Neural cell (in vitro differentiated cells): ENCODE results near the gene IGSF9B. TPM values are rescaled to one million over a fixed set of nuclear protein-coding genes. Genes with fewer than 3 reads are reported as not detected.

ENCODE experiments used
- H2AFZ ChIP-seq: fragments of 200-600, 300-800 bp; sonication (generic), shearing (Covaris generic); 2 replicates; pipeline ENCODE4 v1.6.0; 2014; ENCODE audit warnings: low read depth, mild to moderate bottlenecking, antibody characterized with exemption, low read length, moderate library complexity
- H3F3A ChIP-seq: fragments of 200-600 bp; shearing (Covaris generic); 2 replicates; pipeline ENCODE4 v1.6.1; 2016; ENCODE audit warnings: mild to moderate bottlenecking, moderate library complexity, mixed read lengths, antibody characterized with exemption, low read length; ENCODE audit not compliant: insufficient read depth, poor library complexity, severe bottlenecking
- H3K27ac ChIP-seq: fragments of 200-600, 300-800 bp; sonication (generic), shearing (Covaris generic); 2 replicates; pipeline ENCODE4 v1.5.1; 2014; ENCODE audit warnings: mild to moderate bottlenecking, low read length, moderate library complexity
- H3K27me3 ChIP-seq: fragments of 300-800, 200-600 bp; sonication (generic), shearing (Covaris generic); 2 replicates; pipeline ENCODE4 v1.6.0; 2014; ENCODE audit warnings: mild to moderate bottlenecking, low read depth, low read length, moderate library complexity; ENCODE audit not compliant: insufficient read depth
- H3K36me3 ChIP-seq: fragments of 300-800, 200-600 bp; sonication (generic), shearing (Covaris generic); 2 replicates; pipeline ENCODE4 v1.5.1; 2014; ENCODE audit warnings: mild to moderate bottlenecking, antibody characterized with exemption, low read length, moderate library complexity; ENCODE audit not compliant: insufficient read depth
- H3K4me2 ChIP-seq: fragments of 300-800, 200-600 bp; sonication (generic), shearing (Covaris generic); 2 replicates; pipeline ENCODE4 v1.6.0; 2014; ENCODE audit warnings: mild to moderate bottlenecking, low read length
- H3K4me3 ChIP-seq: fragments of 300-800, 200-600 bp; sonication (generic), shearing (Covaris generic); 2 replicates; pipeline ENCODE4 v1.5.1; 2014; ENCODE audit warnings: mild to moderate bottlenecking, low read length, moderate library complexity
- H3K79me2 ChIP-seq: fragments of 200-600 bp; shearing (Covaris generic); replicated peaks from 2 replicates; pipeline ENCODE4 v1.6.0; 2014; ENCODE audit warnings: mild to moderate bottlenecking, low read length, moderate library complexity; ENCODE audit not compliant: insufficient read depth
- H3K9ac ChIP-seq: fragments of 300-800, 200-600 bp; sonication (generic), shearing (Covaris generic); 2 replicates; pipeline ENCODE4 v1.6.1; 2016; ENCODE audit warnings: mild to moderate bottlenecking, low read length, mixed read lengths
- H3K9me2 ChIP-seq: fragments of 200-600 bp; shearing (Covaris generic); 2 replicates; pipeline ENCODE4 v1.6.1; 2016; ENCODE audit warnings: mild to moderate bottlenecking, low read length, mixed read lengths; ENCODE audit not compliant: insufficient read depth
- H3K9me3 ChIP-seq: fragments of 200-600, 300-800 bp; sonication (generic), shearing (Covaris generic); 2 replicates; pipeline ENCODE4 v1.6.1; 2016; ENCODE audit warnings: mild to moderate bottlenecking, mixed run types, low read length, moderate library complexity, mixed read lengths
- H4K20me1 ChIP-seq: fragments of 200-600 bp; shearing (Covaris generic); 2 replicates; pipeline ENCODE4 v1.6.1; 2016; ENCODE audit warnings: mild to moderate bottlenecking, mixed run types; ENCODE audit not compliant: insufficient read depth
- EP300 ChIP-seq: fragments of 450-650 bp; conservative IDR thresholded peaks from 2 replicates; pipeline ENCODE4 v1.6.1; 2014; ENCODE audit warnings: antibody characterized with exemption, mild to moderate bottlenecking, moderate library complexity; ENCODE audit not compliant: poor library complexity, severe bottlenecking
- EZH2 ChIP-seq: fragments of 200-600, 300-800 bp; shearing (Covaris generic), sonication (generic); IDR thresholded peaks from 2 replicates; pipeline ENCODE4 v1.6.1; 2014; ENCODE audit warnings: antibody characterized with exemption, low read length, borderline replicate concordance, mild to moderate bottlenecking; ENCODE audit not compliant: insufficient read depth, poor library complexity, severe bottlenecking
- MXI1 ChIP-seq: fragments of 450-650 bp; conservative IDR thresholded peaks from 2 replicates; pipeline ENCODE4 v1.6.1; 2014; ENCODE audit warnings: antibody characterized with exemption, mild to moderate bottlenecking; ENCODE audit not compliant: poor library complexity, severe bottlenecking
- RAD21 ChIP-seq: fragments of 450-650 bp; conservative IDR thresholded peaks from 2 replicates; pipeline ENCODE4 v1.6.1; 2014; ENCODE audit warnings: antibody characterized with exemption, mild to moderate bottlenecking, moderate library complexity
- SMC3 ChIP-seq: fragments of 450-650 bp; conservative IDR thresholded peaks from 2 replicates; pipeline ENCODE4 v1.6.1; 2014; ENCODE audit warnings: antibody characterized with exemption, mild to moderate bottlenecking, moderate library complexity; ENCODE audit not compliant: poor library complexity
- polyA plus RNA-seq: library from polyadenylated mRNA; depleted of rRNA; stranded (reverse); fragments of >200 nt; gene quantifications from 2 replicates; pipeline ENCODE4 v1.2.3, GENCODE V29; 2014
- TF ChIP-seq, protein P1 (sequence below): IDR thresholded peaks from 2 replicates; pipeline ENCODE4 v1.6.1; 2012; ENCODE audit warnings: borderline replicate concordance
- TF ChIP-seq, protein P2 (sequence below): fragments of 450-650 bp; IDR thresholded peaks from 2 replicates; pipeline ENCODE4 v1.5.1; 2014; ENCODE audit warnings: antibody characterized with exemption, mild to moderate bottlenecking, moderate library complexity; ENCODE audit not compliant: poor library complexity, severe bottlenecking

IGSF9B gene
- polyA plus RNA-seq, 1 donor from 2014 or later: 2.3 TPM

DNA sequence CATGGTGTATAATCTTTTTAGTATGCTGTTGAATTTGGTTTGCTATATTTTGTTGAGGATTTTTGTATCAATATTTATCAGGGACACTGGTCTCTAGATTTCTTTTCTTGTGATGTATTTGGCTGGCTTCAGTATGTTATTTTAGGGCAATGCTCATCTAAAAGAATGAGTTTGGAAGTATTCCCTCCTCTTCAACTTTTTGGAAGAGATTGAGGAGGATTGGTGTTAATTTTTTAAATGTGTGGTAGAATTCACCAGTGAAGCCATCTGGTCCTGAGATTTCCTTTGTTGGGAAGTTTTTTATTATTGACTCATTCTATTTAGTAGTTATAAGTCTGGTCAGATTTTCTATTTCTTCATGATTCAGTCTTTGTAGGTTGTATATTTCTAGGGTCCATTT is 89.3 kb downstream of the IGSF9B start:
- H3K9me3 ChIP-seq: no peaks in the 10 kb centered on the region
- TF ChIP-seq, protein P1, sequence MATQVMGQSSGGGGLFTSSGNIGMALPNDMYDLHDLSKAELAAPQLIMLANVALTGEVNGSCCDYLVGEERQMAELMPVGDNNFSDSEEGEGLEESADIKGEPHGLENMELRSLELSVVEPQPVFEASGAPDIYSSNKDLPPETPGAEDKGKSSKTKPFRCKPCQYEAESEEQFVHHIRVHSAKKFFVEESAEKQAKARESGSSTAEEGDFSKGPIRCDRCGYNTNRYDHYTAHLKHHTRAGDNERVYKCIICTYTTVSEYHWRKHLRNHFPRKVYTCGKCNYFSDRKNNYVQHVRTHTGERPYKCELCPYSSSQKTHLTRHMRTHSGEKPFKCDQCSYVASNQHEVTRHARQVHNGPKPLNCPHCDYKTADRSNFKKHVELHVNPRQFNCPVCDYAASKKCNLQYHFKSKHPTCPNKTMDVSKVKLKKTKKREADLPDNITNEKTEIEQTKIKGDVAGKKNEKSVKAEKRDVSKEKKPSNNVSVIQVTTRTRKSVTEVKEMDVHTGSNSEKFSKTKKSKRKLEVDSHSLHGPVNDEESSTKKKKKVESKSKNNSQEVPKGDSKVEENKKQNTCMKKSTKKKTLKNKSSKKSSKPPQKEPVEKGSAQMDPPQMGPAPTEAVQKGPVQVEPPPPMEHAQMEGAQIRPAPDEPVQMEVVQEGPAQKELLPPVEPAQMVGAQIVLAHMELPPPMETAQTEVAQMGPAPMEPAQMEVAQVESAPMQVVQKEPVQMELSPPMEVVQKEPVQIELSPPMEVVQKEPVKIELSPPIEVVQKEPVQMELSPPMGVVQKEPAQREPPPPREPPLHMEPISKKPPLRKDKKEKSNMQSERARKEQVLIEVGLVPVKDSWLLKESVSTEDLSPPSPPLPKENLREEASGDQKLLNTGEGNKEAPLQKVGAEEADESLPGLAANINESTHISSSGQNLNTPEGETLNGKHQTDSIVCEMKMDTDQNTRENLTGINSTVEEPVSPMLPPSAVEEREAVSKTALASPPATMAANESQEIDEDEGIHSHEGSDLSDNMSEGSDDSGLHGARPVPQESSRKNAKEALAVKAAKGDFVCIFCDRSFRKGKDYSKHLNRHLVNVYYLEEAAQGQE: no peak
- H2AFZ ChIP-seq: no peak overlapping the region
- no peak overlapping the region for H3K4me3 ChIP-seq
- H3K36me3 ChIP-seq: no peaks in the 10 kb centered on the region
- H3K27me3 ChIP-seq: no peaks in the 10 kb centered on the region
- H4K20me1 ChIP-seq: no peaks in the 10 kb centered on the region
- H3F3A ChIP-seq: no peaks in the 10 kb centered on the region
- no peak overlapping the region for H3K9ac ChIP-seq
- no peak overlapping the region for H3K4me2 ChIP-seq
- no peaks in the 10 kb centered on the region for H3K79me2 ChIP-seq
- H3K9me2 ChIP-seq: no peaks in the 10 kb centered on the region
- H3K27ac ChIP-seq: no peak overlapping the region

DNA sequence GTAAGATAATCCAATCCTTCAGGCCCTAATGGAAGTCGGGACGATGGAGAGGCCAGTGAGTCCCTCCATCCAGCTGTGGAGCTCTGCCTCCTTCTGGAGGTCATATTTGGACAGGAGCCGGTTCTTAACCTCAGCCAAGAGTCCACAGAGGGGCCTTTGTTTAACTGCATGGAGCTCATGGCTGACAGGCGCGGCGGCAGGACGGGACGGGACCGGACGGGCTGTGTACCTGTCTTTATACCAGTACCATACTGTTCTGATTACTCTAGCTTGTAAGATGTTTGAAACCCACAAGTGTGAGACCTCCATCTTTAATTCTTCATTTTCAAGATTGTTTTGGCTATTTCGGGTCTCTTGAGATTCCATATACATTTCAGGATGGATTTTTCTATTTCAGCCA is 91.3 kb downstream of the IGSF9B start:
- no peak overlapping the region for H3K4me2 ChIP-seq
- TF ChIP-seq RAD21: no peak
- no peak for TF ChIP-seq MXI1
- no peak for TF ChIP-seq EP300
- no peak for TF ChIP-seq SMC3
- TF ChIP-seq, protein P1: no peak
- TF ChIP-seq EZH2: no peak
- TF ChIP-seq, protein P2, sequence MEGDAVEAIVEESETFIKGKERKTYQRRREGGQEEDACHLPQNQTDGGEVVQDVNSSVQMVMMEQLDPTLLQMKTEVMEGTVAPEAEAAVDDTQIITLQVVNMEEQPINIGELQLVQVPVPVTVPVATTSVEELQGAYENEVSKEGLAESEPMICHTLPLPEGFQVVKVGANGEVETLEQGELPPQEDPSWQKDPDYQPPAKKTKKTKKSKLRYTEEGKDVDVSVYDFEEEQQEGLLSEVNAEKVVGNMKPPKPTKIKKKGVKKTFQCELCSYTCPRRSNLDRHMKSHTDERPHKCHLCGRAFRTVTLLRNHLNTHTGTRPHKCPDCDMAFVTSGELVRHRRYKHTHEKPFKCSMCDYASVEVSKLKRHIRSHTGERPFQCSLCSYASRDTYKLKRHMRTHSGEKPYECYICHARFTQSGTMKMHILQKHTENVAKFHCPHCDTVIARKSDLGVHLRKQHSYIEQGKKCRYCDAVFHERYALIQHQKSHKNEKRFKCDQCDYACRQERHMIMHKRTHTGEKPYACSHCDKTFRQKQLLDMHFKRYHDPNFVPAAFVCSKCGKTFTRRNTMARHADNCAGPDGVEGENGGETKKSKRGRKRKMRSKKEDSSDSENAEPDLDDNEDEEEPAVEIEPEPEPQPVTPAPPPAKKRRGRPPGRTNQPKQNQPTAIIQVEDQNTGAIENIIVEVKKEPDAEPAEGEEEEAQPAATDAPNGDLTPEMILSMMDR: no peak
- H3K9ac ChIP-seq: no peak overlapping the region
- H3K79me2 ChIP-seq: no peaks in the 10 kb centered on the region
- no peaks in the 10 kb centered on the region for H3K9me2 ChIP-seq
- H4K20me1 ChIP-seq: no peaks in the 10 kb centered on the region
- no peaks in the 10 kb centered on the region for H3K36me3 ChIP-seq
- H3K4me3 ChIP-seq: no peak overlapping the region
- no peaks in the 10 kb centered on the region for H3F3A ChIP-seq
- no peaks in the 10 kb centered on the region for H3K9me3 ChIP-seq
- H3K27me3 ChIP-seq: no peaks in the 10 kb centered on the region
- no peak overlapping the region for H2AFZ ChIP-seq
- H3K27ac ChIP-seq: no peak overlapping the region
